GM21515 (cell line): ENCODE data around the gene STIP1.

Experiments used
- ATAC-seq: cut with Tn5 transposase; IDR thresholded peaks from one replicate; pipeline ENCODE4 v1.9.1; 2021; ENCODE audit not compliant: unreplicated experiment

STIP1 gene

DNA sequence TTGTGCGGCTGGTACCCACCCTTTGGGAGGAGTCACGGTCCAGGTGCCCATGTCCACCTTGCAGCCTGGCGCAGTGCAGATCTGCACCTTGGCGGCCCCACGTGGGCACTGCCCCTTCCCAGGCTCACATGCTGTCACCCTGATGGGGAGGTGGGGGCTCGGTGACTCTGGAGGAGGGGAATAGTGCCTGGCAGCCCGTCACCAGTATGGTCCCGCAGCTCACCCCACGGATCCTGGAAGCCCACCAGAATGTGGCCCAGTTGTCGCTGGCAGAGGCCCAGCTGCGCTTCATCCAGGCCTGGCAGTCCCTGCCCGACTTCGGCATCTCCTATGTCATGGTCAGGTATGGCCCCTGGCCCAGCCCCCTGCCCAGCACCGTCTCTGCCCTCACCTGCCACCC lies 34.8 kb downstream of the STIP1 start:
- ATAC-seq: no peak

- ATAC-seq: no peak
Observed at GRCh38 chr11:64222651-64223000, 36.7 kb downstream of the STIP1 start.

DNA sequence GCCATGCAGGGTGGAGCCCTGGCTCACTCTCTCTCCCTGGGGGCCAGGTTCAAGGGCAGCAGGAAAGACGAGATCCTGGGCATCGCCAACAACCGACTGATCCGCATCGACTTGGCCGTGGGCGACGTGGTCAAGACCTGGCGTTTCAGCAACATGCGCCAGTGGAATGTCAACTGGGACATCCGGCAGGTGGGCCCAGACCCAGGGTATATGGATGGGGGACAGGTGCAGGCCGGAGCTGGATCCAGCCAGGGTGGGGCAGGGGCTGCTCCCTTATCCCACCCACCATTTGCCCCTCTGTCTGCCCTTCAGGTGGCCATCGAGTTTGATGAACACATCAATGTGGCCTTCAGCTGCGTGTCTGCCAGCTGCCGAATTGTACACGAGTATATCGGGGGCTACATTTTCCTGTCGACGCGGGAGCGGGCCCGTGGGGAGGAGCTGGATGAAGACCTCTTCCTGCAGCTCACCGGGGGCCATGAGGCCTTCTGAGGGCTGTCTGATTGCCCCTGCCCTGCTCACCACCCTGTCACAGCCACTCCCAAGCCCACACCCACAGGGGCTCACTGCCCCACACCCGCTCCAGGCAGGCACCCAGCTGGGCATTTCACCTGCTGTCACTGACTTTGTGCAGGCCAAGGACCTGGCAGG lies 37.2 kb downstream of the STIP1 start:
- no peak for ATAC-seq

- ATAC-seq: no peak
Observed at GRCh38 chr11:64224151-64224890, 38.4 kb downstream of the STIP1 start.

DNA sequence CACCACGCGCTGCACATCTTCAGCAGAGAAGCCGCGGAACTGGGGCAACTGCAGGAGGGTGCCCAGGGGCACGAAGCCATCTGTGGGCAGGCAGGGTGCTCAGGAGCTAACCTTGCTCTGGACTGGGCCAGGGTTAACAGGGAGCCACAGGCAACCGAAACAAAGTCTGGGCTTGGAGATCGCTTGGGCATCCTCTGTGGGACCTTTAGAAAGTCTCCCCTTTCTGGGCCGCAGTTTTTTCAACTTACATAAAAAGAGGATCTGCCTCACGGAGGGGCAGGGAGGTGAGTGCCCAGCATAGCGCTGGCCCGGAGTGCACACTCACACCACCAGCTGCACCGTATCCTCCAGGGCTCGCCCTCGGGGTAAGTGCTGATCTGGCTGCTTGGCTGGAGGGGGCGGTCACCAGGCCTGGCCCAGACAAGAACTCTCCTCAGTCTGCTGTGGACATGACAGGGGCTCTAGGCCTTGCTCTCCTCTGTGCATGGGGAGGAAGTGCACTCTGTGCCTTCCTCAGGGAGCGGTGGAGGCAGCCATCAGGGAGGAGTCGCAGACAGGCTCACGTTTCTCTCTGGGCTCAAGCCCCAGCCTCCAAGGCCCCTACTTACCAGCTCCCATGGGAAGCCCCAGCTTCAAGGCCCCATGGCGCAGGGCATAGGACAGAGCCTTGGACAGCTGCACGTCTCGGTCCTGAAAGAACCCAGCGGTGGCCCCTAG lies 39.1 kb downstream of the STIP1 start:
- ATAC-seq: no peak

DNA sequence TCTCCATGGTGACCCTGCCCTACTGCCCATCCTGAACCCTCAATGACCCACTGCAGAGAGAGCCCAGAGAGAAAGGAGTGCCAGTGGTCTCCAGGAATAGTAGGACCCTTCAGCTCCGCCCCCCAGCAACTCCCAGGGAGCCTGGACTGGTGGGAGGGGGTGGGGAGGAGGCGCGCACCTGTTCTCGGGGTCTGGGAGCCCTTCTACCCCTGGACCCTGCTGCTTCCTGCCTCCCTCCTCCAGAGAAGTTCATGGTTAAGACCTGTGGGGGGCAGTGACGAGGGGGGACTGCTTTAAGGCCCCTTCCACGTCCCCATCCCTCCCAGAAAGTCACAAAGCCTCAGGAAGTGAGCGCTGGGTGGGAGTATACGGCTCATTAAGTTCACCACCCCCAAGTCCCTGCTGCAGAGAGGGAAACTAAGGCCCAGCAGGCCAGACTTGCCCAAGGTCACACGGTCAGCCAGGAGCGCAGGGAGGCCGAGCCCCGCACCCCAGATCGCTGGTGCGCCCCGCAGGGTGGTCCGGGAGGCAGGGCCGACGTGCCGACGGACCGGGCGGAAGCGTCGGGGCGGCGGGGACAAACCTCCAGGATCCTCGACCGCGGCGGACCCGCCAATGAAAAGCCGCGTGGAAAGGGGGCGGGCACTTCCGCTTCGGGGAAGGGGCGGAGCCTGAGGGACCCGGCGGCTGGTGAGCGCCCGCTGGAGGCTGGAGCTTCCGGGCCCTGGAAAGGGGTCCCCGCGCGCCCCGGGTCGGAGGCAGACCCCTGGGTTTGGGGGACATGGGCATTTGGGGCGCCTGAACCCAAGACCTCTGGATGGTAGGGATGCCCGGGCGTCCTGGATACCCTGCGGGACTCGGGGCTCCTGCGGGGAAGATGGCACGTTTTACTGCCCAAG lies 39.9 kb downstream of the STIP1 start, which contains the start of the genes NUDT22 and TRPT1:
Gene NUDT22, plus strand, starts transcription at position 667 of the 899 bp plus-strand sequence. CDS start 379 bp downstream, outside the sequence.
Gene TRPT1, minus strand, starts transcription at position 579 of the 899 bp plus-strand sequence. Its CDS starts 326 bp downstream, at position 253.
- peak; percentile 52 for ATAC-seq

GRCh38 chr11:64226507-64227051 lies 40.6 kb downstream of the STIP1 start:
- ATAC-seq: no peak

DNA sequence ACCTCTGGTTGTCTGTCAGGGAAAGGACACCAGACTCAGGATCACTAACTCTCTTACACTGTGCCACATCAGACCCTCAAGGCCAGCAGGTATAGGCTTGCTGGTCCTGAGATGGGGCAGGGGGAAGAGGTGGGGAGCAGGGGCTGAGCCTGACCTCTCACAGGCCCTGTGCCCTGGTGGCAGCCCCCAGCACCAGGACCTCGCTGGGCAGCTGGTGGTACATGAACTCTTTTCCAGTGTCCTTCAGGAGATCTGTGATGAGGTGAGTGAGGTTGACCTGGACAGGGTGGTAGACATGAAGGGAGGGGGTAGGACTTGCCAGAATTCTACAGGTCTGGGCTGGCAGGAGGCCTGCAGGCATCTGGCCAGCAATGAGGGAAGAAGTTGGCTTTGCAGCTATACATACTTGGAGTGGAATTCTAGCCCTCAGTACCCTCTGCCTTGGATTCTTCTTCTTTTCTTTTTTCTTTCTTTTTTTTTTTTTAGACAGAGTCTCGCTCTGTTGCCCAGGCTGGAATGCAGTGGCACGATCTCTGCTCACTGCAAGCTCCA lies 41.5 kb downstream of the STIP1 start:
- ATAC-seq: no peak

GRCh38 chr11:64229090-64229743 lies 43.2 kb downstream of the STIP1 start:
- ATAC-seq: no peak

- ATAC-seq: no peak
Observed at GRCh38 chr11:64229744-64230170, 43.8 kb downstream of the STIP1 start.

GRCh38 chr11:64230171-64230984 lies 44.4 kb downstream of the STIP1 start, which contains the start of gene DNAJC4:
TSS of gene DNAJC4 (plus strand) at chr11:64230548. CDS start at chr11:64230855, 307 bp downstream.
- ATAC-seq: peak; percentile 33

DNA sequence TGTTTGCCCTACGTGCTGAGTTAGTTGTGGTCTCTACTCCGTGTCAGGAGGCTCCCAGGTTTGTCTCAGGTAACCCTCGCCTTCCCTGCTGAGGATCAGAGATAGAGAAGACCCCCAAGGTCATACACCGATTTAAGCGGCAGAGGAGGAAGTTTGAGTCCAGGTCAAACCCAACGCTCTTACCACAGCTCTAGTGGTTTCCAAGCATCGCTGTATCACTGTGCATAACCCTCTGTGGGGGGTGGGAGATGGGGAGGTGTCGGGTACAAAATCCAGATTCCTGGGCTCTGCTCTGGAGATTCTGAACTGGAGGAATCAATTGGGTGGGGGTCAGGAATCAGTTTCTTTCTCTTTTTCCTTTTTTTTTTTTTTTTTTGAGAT lies 45.0 kb downstream of the STIP1 start:
- no peak for ATAC-seq

GRCh38 chr11:64231546-64231945 lies 45.6 kb downstream of the STIP1 start:
- no peak for ATAC-seq

DNA sequence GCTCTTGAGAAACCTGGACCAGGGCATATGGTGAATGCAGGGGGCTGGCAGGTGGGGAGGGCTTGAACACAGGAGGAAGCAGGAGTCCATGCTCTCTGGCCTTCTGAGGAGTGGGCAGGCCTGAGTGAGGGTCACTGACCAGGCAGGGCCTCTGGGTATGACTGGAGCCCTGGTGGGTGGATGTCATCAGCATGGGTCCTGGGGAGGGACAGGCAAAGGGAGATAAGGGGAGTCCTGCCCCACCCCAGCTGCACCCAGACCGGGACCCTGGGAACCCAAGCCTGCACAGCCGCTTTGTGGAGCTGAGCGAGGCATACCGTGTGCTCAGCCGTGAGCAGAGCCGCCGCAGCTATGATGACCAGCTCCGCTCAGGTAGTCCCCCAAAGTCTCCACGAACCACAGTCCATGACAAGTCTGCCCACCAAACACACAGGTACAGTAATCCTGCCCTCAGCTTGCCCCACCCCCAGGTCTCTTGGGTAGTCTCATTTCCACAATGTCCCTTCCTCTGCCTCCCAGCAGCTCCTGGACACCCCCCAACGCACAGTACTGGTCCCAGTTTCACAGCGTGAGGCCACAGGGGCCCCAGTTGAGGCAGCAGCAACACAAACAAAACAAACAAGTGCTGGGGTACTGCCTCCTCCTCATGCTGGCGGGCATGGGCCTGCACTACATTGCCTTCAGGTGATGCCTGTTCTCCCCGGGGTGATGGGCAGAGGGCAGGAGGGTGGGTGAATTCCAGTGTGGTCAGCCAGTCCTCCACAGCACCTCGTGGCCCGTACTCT lies 46.4 kb downstream of the STIP1 start:
- ATAC-seq: no peak

GRCh38 chr11:64232967-64233315 lies 47.0 kb downstream of the STIP1 start:
- no peak for ATAC-seq

- ATAC-seq: peak; percentile 27
Observed at GRCh38 chr11:64233913-64234586, 48.1 kb downstream of the STIP1 start, which contains the start of gene VEGFB. TSS of gene VEGFB (plus strand) at chr11:64234584. CDS start at chr11:64234834, 250 bp downstream.

DNA sequence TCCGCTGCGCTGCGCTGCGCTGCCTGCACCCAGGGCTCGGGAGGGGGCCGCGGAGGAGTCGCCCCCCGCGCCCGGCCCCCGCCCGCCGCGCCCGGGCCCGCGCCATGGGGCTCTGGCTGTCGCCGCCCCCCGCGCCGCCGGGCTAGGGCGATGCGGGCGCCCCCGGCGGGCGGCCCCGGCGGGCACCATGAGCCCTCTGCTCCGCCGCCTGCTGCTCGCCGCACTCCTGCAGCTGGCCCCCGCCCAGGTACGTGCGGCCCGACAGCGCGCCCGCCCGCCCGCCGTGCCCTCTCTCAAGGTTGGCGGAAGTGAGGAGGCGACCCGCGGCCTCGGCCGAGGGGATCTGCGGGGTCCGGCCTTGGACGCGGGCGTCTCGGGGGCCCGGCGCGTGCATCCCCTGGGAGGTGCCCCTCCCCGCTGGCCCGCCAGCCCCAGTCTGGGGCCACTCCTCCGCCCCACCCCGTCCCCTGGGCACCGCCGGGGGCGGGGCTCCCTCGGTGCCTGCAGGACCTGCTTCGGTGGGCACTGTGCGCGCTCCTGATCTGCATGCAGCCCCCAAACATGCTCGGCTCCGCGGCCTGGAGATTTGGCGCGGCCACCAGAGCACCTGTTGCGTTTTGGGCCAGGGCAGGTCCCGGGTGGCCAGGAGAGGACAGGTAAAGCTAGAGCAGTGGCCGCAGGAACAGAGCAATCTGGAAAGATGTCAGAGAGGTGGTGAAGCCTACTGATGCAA lies 48.8 kb downstream of the STIP1 start:
- ATAC-seq: peak; percentile 10
